HEK293 (cell line): ENCODE data around the gene CENPA.

Source experiments
- CTCF ChIA-PET: fragments of 350-600 bp; formaldehyde crosslinking; extraction: SDS; loops from one replicate; lab custom pipeline; 2021; ENCODE audit warnings: antibody characterized with exemption; lab: Yijun Ruan, JAX
- POLR2A ChIA-PET: fragments of 300-600 bp; formaldehyde crosslinking; extraction: SDS; loops from one replicate; lab custom pipeline; 2020; ENCODE audit warnings: antibody characterized with exemption, inconsistent platforms; lab: Yijun Ruan, JAX
- H3K27ac ChIP-seq: fragments of 200-500 bp; sonication (Bioruptor generic); 2 replicates; pipeline ENCODE4 v1.5.1; 2014; ENCODE audit warnings: low read depth, low read length, control low read depth, inconsistent platforms; ENCODE audit errors: extremely low read depth
- H3K36me3 ChIP-seq, 2 experiments: fragments of 200-500 bp in 1 of 2; sonication (Bioruptor generic) in 1 of 2; 1 replicate in 1 of 2; 2 replicates in 1 of 2; pipeline ENCODE4 v1.5.1; 2014 to 2017; ENCODE audit warnings: inconsistent platforms in 2 of 2, low read length in 2 of 2; ENCODE audit not compliant: control insufficient read depth in 2 of 2, insufficient read depth in 1 of 2
- H3K4me1 ChIP-seq: fragments of 200-500 bp; sonication (Bioruptor generic); 2 replicates; pipeline ENCODE4 v1.5.1; 2014; ENCODE audit warnings: mild to moderate bottlenecking, low read length, inconsistent platforms; ENCODE audit not compliant: control insufficient read depth, insufficient read depth
- H3K4me3 ChIP-seq: 2 replicates; pipeline ENCODE4 v1.5.1; 2011; ENCODE audit warnings: low read depth, mild to moderate bottlenecking, control low read depth, low read length, moderate library complexity
- H3K9me3 ChIP-seq: fragments of 200-500 bp; sonication (Bioruptor generic); 2 replicates; pipeline ENCODE4 v1.5.1; 2014; ENCODE audit warnings: low read depth, low read length, inconsistent platforms; ENCODE audit not compliant: control insufficient read depth, insufficient read depth
- BCL11A ChIP-seq: fragments of 450-650 bp; formaldehyde crosslinking; IDR thresholded peaks from 2 replicates; pipeline ENCODE4 v1.5.1; 2016; ENCODE audit warnings: low read depth, missing biosample characterization, missing genetic modification characterization
- GLI4 ChIP-seq: fragments of 450-650 bp; formaldehyde crosslinking; IDR thresholded peaks from 2 replicates; pipeline ENCODE4 v1.5.1; 2016; ENCODE audit warnings: missing biosample characterization, missing genetic modification characterization
- KLF7 ChIP-seq: fragments of 450-650 bp; formaldehyde crosslinking; IDR thresholded peaks from 2 replicates; pipeline ENCODE4 v1.5.1; 2016; ENCODE audit warnings: missing biosample characterization, missing genetic modification characterization, borderline replicate concordance
- KLF9 ChIP-seq: fragments of 450-650 bp; formaldehyde crosslinking; IDR thresholded peaks from 2 replicates; pipeline ENCODE4 v1.5.1; 2016; ENCODE audit warnings: missing biosample characterization, missing genetic modification characterization, low read depth
- RBAK ChIP-seq: fragments of 450-650 bp; formaldehyde crosslinking; IDR thresholded peaks from 2 replicates; pipeline ENCODE4 v1.5.1; 2016; ENCODE audit warnings: missing biosample characterization, missing genetic modification characterization
- SALL2 ChIP-seq: fragments of 450-650 bp; formaldehyde crosslinking; IDR thresholded peaks from 2 replicates; pipeline ENCODE4 v1.5.0; 2017; ENCODE audit warnings: missing biosample characterization, mild to moderate bottlenecking, missing genetic modification characterization, borderline replicate concordance
- YY2 ChIP-seq: fragments of 450-650 bp; formaldehyde crosslinking; IDR thresholded peaks from 2 replicates; pipeline ENCODE4 v1.5.1; 2016; ENCODE audit warnings: missing biosample characterization, missing genetic modification characterization
- ZBTB26 ChIP-seq: fragments of 450-650 bp; formaldehyde crosslinking; optimal IDR thresholded peaks from 2 replicates; pipeline ENCODE3; 2016; ENCODE audit warnings: missing biosample characterization, mild to moderate bottlenecking, missing genetic modification characterization
- ZIC2 ChIP-seq: fragments of 450-650 bp; formaldehyde crosslinking; IDR thresholded peaks from 2 replicates; pipeline ENCODE4 v1.5.1; 2016; ENCODE audit warnings: missing biosample characterization, missing genetic modification characterization
- ZNF169 ChIP-seq: fragments of 450-650 bp; formaldehyde crosslinking; IDR thresholded peaks from 2 replicates; pipeline ENCODE4 v1.5.1; 2016; ENCODE audit warnings: missing biosample characterization, missing genetic modification characterization
- ZNF211 ChIP-seq: fragments of 450-650 bp; formaldehyde crosslinking; IDR thresholded peaks from 2 replicates; pipeline ENCODE4 v1.5.1; 2016; ENCODE audit warnings: low read depth, missing biosample characterization, missing genetic modification characterization
- ZNF274 ChIP-seq, 2 experiments: fragments of 200-500 bp in 1 of 2; fragments of 450-650 bp in 1 of 2; sonication (Bioruptor generic) in 1 of 2; formaldehyde crosslinking in 1 of 2; IDR thresholded peaks; 2 replicates each; pipeline versions ENCODE4 v1.5.1 to v1.6.1; 2014 to 2016; ENCODE audit warnings: borderline replicate concordance in 1 of 2, inconsistent platforms in 1 of 2, low read length in 1 of 2, missing biosample characterization in 1 of 2, missing genetic modification characterization in 1 of 2
- ZNF394 ChIP-seq: fragments of 450-650 bp; formaldehyde crosslinking; IDR thresholded peaks from 2 replicates; pipeline ENCODE4 v1.5.1; 2016; ENCODE audit warnings: missing biosample characterization, missing genetic modification characterization, mild to moderate bottlenecking, moderate library complexity, borderline replicate concordance
- ZNF416 ChIP-seq: fragments of 450-650 bp; formaldehyde crosslinking; IDR thresholded peaks from 2 replicates; pipeline ENCODE4 v1.5.1; 2016; ENCODE audit warnings: missing biosample characterization, missing genetic modification characterization
- ZNF510 ChIP-seq: fragments of 450-650 bp; formaldehyde crosslinking; IDR thresholded peaks from 2 replicates; pipeline ENCODE4 v1.5.1; 2018; ENCODE audit warnings: mild to moderate bottlenecking, missing genetic modification characterization, missing biosample characterization; ENCODE audit not compliant: insufficient replicate concordance
- ZNF530 ChIP-seq: fragments of 450-650 bp; formaldehyde crosslinking; IDR thresholded peaks from 2 replicates; pipeline ENCODE4 v1.5.1; 2016; ENCODE audit warnings: low read depth, missing biosample characterization, missing genetic modification characterization
- ZNF548 ChIP-seq: fragments of 450-650 bp; formaldehyde crosslinking; IDR thresholded peaks from 2 replicates; pipeline ENCODE4 v1.5.1; 2016; ENCODE audit warnings: missing biosample characterization, missing genetic modification characterization
- ZNF626 ChIP-seq: fragments of 450-650 bp; sonication (Bioruptor Pico); formaldehyde crosslinking; IDR thresholded peaks from 2 replicates; pipeline ENCODE4 v1.5.1; 2018; ENCODE audit warnings: missing biosample characterization, missing genetic modification characterization, inconsistent platforms
- ZSCAN5A ChIP-seq: fragments of 450-650 bp; formaldehyde crosslinking; IDR thresholded peaks from 2 replicates; pipeline ENCODE4 v1.5.1; 2016; ENCODE audit warnings: missing biosample characterization, missing genetic modification characterization

CENPA gene

GRCh38 chr2:26752656-26753055, 33.2 kb upstream of the CENPA start:
- no peaks in the 10 kb centered on the region for H3K36me3 ChIP-seq
- H3K4me1 ChIP-seq = no peaks in the 10 kb centered on the region
- H3K4me3 ChIP-seq = no peak overlapping the region
- H3K9me3 ChIP-seq = no peaks in the 10 kb centered on the region
- POLR2A ChIA-PET = no interaction called here
- CTCF ChIA-PET = interaction anchor here (1.2 to 3.3 kb wide), 4 partner anchors 18 to 175 kb away, joined by 3 to 14 read pairs (median 4); no protein-coding TSS in a partner anchor
- no peak for TF ChIP-seq GLI4
- no peak for TF ChIP-seq KLF7 (tag by site-specific recombination)
- no peak for TF ChIP-seq ZNF530 (tag by site-specific recombination)
- TF ChIP-seq YY2 (tag by site-specific recombination) = no peak
- no peak for TF ChIP-seq ZBTB26 (tag by site-specific recombination)
- TF ChIP-seq ZIC2 (tag by site-specific recombination) = no peak
- H3K27ac ChIP-seq = no peak overlapping the region

DNA sequence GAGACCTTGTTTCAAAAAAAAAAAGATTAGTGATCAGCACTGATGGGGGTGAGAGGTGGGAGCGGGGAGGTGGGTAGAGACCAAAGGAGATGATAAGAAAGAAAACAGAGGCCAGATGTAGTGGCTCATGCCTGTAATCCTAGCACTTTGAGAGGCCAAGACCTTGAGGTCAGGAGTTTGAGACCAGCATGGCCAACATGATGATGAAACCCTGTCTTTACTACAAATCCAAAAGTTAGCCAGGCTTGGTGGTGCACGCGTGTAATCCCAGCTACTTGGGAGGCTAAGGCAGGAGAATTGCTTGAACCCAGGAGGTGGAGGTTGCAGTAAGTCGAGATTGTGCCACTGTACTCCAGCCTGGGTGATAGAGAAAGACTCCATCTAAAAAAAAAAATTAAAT, 31.3 kb upstream of the CENPA start:
- no peaks in the 10 kb centered on the region for H3K4me1 ChIP-seq
- ChIA-PET CTCF (interaction anchor here (1.0 to 3.8 kb wide), 2 partner anchors 9 to 177 kb away, joined by 3 to 20 read pairs; no protein-coding TSS in a partner anchor), POLR2A (no interaction called here)

GRCh38 chr2:26754972-26755670, 30.7 kb upstream of the CENPA start:
- H3K27ac ChIP-seq = no peak overlapping the region
- H3K4me1 ChIP-seq = no peaks in the 10 kb centered on the region
- CTCF ChIA-PET = interaction anchor here (1.3 to 3.8 kb wide), 2 partner anchors 9 to 177 kb away, joined by 4 to 20 read pairs; no protein-coding TSS in a partner anchor
- no peaks in the 10 kb centered on the region for H3K9me3 ChIP-seq
- TF ChIP-seq ZNF626 (no peak), ZNF416 (no peak)
- TF ChIP-seq, all 188 proteins: peak for 0
- POLR2A ChIA-PET = no interaction called here
- Histone ChIP-seq H3K4me3 (no peak overlapping the region), H3K36me3 (no peaks in the 10 kb centered on the region)

More for the DNA sequence above, 31.3 kb upstream of the CENPA start:
- TF ChIP-seq ZNF274 (IDR thresholded peaks at IDR 0.05; ENCODE audit: low read length) = no peak
- no peak for TF ChIP-seq ZNF274 (tag by site-specific recombination; IDR thresholded peaks at IDR 0.05; ENCODE audit: borderline replicate concordance)
- TF ChIP-seq KLF9 = no peak
- TF ChIP-seq BCL11A (tag by site-specific recombination) = no peak
- TF ChIP-seq ZNF548 = no peak
- no peak for TF ChIP-seq ZNF211 (tag by site-specific recombination)
- TF ChIP-seq ZNF510 (tag by site-specific recombination) = no peak
- no peak for TF ChIP-seq SALL2 (tag by site-specific recombination)
- TF ChIP-seq RBAK = no peak
- TF ChIP-seq ZSCAN5A (tag by site-specific recombination) = no peak
- no peak for TF ChIP-seq ZNF394
- TF ChIP-seq ZNF169 (tag by site-specific recombination) = no peak
- Histone ChIP-seq H3K9me3 (no peaks in the 10 kb centered on the region), H3K36me3 (no peaks in the 10 kb centered on the region), H3K27ac (no peak overlapping the region), H3K4me3 (no peak overlapping the region)
